SH-SY5Y (cell line): ENCODE measurements around the gene MIR17HG.

Experiments
- GATA2 ChIP-seq: IDR thresholded peaks from 2 replicates; pipeline ENCODE4 v1.6.1; 2011; ENCODE audit warnings: mild to moderate bottlenecking, low read depth, low read length
- GATA3 ChIP-seq: IDR thresholded peaks from 2 replicates; pipeline ENCODE4 v1.6.1; 2011; ENCODE audit warnings: low read depth, mild to moderate bottlenecking, low read length, moderate library complexity

DNA sequence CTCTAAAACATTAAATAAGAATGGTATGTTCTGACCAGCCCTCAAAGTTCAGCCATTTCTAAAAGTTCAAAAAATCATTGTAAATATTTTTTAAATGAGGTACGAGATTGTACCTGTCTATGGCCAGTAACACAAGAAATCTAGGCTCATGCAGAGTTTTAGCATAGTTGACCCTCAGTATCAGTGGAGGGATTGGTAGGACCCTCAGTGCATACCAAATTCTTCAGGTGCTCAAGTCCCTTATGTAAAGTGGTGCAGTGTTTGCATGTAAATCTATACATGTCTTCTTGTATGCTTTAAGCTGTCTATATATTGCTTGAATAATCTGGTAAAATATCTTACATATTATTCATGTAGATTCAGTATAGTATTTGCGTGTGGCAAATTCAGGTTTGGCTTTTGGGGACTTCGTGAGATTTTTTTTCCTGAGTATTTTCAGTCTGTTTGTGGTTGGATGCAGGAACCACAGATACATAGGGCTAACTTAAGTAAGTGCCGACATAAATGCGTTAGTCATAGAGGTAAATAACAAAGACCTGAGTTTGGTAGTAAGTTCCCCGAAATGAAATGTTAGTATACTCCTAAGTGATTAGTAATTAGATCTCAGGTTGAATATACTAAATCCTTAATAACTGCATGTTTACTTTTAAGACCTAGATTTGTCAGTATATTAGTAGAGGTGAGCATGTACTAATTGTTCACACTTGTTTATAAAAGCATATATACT lies 7.8 kb downstream of the MIR17HG start:
- TF ChIP-seq GATA3 (no peak), GATA2 (no peak)
